GM12878 (cell line): Measurements from ENCODE around the gene SIGLEC6. TPM values are rescaled to one million over a fixed set of nuclear protein-coding genes. Genes with fewer than 3 reads are reported as not detected.

Experiments used
- CEBPB ChIP-seq, 2 experiments: fragments of 150-350 bp in 1 of 2; IDR thresholded peaks; 2 replicates each; pipeline ENCODE4 v1.6.1; 2012 to 2014; ENCODE audit warnings: low read depth in 2 of 2, low read length in 2 of 2, borderline replicate concordance in 1 of 2, inconsistent platforms in 1 of 2
- DPF2 ChIP-seq: fragments of 450-650 bp; IDR thresholded peaks from 2 replicates; pipeline ENCODE4 v1.6.1; 2017; ENCODE audit warnings: mild to moderate bottlenecking
- IRF3 ChIP-seq: fragments of 450-650 bp; IDR thresholded peaks from 2 replicates; pipeline ENCODE4 v1.6.1; 2014; ENCODE audit warnings: mild to moderate bottlenecking
- POLR2AphosphoS2 ChIP-seq: IDR thresholded peaks from 2 replicates; pipeline ENCODE4 v1.6.1; 2011; ENCODE audit warnings: low read depth, mild to moderate bottlenecking, low read length, improper control_type of control experiment, moderate library complexity
- WRNIP1 ChIP-seq: IDR thresholded peaks from 2 replicates; pipeline ENCODE4 v1.6.1; 2011; ENCODE audit warnings: low read depth, low read length, improper control_type of control experiment, borderline replicate concordance
- ZNF592 ChIP-seq: fragments of 450-650 bp; IDR thresholded peaks from 2 replicates; pipeline ENCODE4 v1.6.1; 2017; ENCODE audit warnings: mild to moderate bottlenecking, moderate library complexity
- polyA plus RNA-seq, 11 experiments: library from polyadenylated mRNA; depleted of rRNA in 4 of 11; unstranded in 6 of 11; stranded (reverse) in 5 of 11; fragments of >200 nt; fragmentation: Nextera tagmentation in 4 of 11; fragmentation: Illumina TruSeq in 1 of 11; extraction: Ambion mirVana in 4 of 11; extraction: Trizol in 1 of 11; gene quantifications; 1 replicate in 1 of 11; 2 replicates in 10 of 11; pipeline versions ENCODE4 v1.2.1 to v1.2.3, GENCODE V29; 2011 to 2016; ENCODE audit warnings: inconsistent platforms in 2 of 11, missing spikeins in 2 of 11, low read depth in 1 of 11
- total RNA-seq, 4 experiments: library from RNA; depleted of rRNA in 3 of 4; stranded (reverse); fragments of >200 nt in 3 of 4; fragmentation: Illumina TruSeq in 1 of 4; extraction: Trizol in 1 of 4; gene quantifications; 2 replicates each; pipeline versions ENCODE4 v1.2.1 to v1.2.3, GENCODE V29; 2013 to 2021

Gene SIGLEC6
- total and polyA plus RNA-seq, 10 of the 15 experiments (the other 5 are each of a cell fraction or from before 2014, with no cell fraction given): 0.08 to 0.40 (median 0.27) TPM; not detected in 2

DNA sequence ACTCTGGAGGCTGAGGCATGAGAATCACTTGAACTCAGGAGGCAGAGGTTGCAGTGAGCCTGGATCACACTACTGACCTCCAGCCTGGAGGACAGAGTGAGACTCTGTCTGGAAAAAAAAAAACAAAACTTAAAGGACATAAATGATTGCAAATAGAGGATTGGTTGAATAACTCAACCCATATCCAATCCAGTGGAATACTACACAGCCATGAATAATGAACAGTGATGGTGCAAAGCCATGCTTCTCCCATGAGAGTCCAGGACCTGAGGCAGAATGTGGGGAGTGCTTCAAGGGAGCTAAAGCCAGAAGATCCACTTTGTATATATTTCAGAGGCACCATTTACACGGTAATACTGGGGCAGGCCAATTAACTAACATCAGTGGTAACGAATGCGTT lies 55.3 kb downstream of the SIGLEC6 start (continued):
- TF ChIP-seq ZNF592 (no peak), IRF3 (no peak), POLR2AphosphoS2 (no peak), CEBPB (IDR thresholded peaks at IDR 0.05; ENCODE audit: borderline replicate concordance in 1 of 2, low read depth in 2 of 2, low read length in 2 of 2) (no peak), WRNIP1 (no peak), DPF2 (no peak)
- TF ChIP-seq, all 136 proteins: peak for 0
